WTC11 (cell line): ENCODE measurements around the gene USP47.

Experiments used
- ATF1 ChIP-seq: sonication (generic); formaldehyde crosslinking; IDR thresholded peaks from 2 replicates; pipeline ENCODE4 v1.8.1; 2023; ENCODE audit warnings: mild to moderate bottlenecking, moderate library complexity, missing genetic modification reagents
- ATF2 ChIP-seq: sonication (generic); formaldehyde crosslinking; IDR thresholded peaks from 2 replicates; pipeline ENCODE4 v1.8.1; 2022; ENCODE audit warnings: low read depth, missing genetic modification reagents, borderline replicate concordance
- ATF3 ChIP-seq: sonication (generic); formaldehyde crosslinking; conservative IDR thresholded peaks from 2 replicates; pipeline ENCODE4 v1.8.1; 2022; ENCODE audit warnings: mild to moderate bottlenecking, missing genetic modification reagents
- CREM ChIP-seq: sonication (generic); formaldehyde crosslinking; IDR thresholded peaks from 2 replicates; pipeline ENCODE4 v1.8.1; 2022; ENCODE audit warnings: mild to moderate bottlenecking, missing genetic modification reagents, moderate library complexity
- CTCF ChIP-seq: fragments of 200-600 bp; IDR thresholded peaks from 2 replicates; pipeline ENCODE4 v1.8.0; 2022; ENCODE audit warnings: antibody characterized with exemption
- IRF2 ChIP-seq: sonication (generic); formaldehyde crosslinking; IDR thresholded peaks from 2 replicates; pipeline ENCODE4 v1.8.0; 2022; ENCODE audit warnings: low read depth, missing genetic modification reagents, borderline replicate concordance
- MLX ChIP-seq: sonication (generic); formaldehyde crosslinking; IDR thresholded peaks from 2 replicates; pipeline ENCODE4 v1.8.1; 2023; ENCODE audit warnings: mild to moderate bottlenecking, missing genetic modification reagents, moderate library complexity
- TCF7 ChIP-seq: sonication (generic); formaldehyde crosslinking; IDR thresholded peaks from 2 replicates; pipeline ENCODE4 v1.8.0; 2022; ENCODE audit warnings: mild to moderate bottlenecking, low read depth, missing genetic modification reagents, moderate library complexity
- USF1 ChIP-seq: sonication (generic); formaldehyde crosslinking; IDR thresholded peaks from 2 replicates; pipeline ENCODE4 v1.8.0; 2022; ENCODE audit warnings: mild to moderate bottlenecking, missing genetic modification reagents
- ZBTB21 ChIP-seq: sonication (generic); formaldehyde crosslinking; IDR thresholded peaks from 2 replicates; pipeline ENCODE4 v1.8.1; 2023; ENCODE audit warnings: mild to moderate bottlenecking, missing genetic modification reagents, borderline replicate concordance
- ZNF121 ChIP-seq: sonication (generic); formaldehyde crosslinking; IDR thresholded peaks from 2 replicates; pipeline ENCODE4 v1.8.0; 2023; ENCODE audit warnings: missing genetic modification reagents
- TF ChIP-seq, protein P1 (sequence below): sonication (generic); formaldehyde crosslinking; IDR thresholded peaks from 2 replicates; pipeline ENCODE4 v1.8.0; 2023; ENCODE audit warnings: missing genetic modification reagents
- TF ChIP-seq, protein P2 (sequence below): sonication (generic); formaldehyde crosslinking; IDR thresholded peaks from 2 replicates; pipeline ENCODE4 v1.8.1; 2023; ENCODE audit warnings: mild to moderate bottlenecking, missing genetic modification reagents, moderate library complexity

DNA sequence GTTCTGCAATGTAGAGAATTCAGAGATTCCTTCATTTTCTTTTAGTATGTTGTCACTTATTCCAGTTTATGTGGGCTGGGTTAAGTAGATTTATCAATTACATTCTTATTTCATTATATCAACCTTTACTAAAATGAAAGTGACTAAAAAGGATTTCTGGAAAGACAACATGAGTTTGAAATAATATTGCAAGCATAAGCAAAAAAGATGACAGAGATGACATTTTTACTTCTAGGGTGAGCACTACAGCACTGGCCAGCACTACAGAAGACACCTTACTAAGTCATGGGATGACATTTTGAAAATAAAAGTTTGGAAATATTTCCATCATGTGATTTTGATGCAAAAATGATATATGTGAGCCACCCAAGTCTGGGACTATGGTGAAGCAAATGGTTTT, 2.1 kb upstream of the USP47 start:
- TF ChIP-seq ATF2 (no peak), CREM (no peak), CTCF (no peak), ZNF121 (no peak), TCF7 (CRISPR knock-in tag) (no peak), ZBTB21 (no peak), ATF1 (no peak), ATF3 (no peak), USF1 (CRISPR knock-in tag) (no peak), IRF2 (CRISPR knock-in tag) (no peak), MLX (CRISPR knock-in tag) (no peak)
- TF ChIP-seq, protein P1, sequence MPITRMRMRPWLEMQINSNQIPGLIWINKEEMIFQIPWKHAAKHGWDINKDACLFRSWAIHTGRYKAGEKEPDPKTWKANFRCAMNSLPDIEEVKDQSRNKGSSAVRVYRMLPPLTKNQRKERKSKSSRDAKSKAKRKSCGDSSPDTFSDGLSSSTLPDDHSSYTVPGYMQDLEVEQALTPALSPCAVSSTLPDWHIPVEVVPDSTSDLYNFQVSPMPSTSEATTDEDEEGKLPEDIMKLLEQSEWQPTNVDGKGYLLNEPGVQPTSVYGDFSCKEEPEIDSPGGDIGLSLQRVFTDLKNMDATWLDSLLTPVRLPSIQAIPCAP (CRISPR knock-in tag) = no peak
- TF ChIP-seq, protein P2, sequence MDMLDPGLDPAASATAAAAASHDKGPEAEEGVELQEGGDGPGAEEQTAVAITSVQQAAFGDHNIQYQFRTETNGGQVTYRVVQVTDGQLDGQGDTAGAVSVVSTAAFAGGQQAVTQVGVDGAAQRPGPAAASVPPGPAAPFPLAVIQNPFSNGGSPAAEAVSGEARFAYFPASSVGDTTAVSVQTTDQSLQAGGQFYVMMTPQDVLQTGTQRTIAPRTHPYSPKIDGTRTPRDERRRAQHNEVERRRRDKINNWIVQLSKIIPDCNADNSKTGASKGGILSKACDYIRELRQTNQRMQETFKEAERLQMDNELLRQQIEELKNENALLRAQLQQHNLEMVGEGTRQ = no peak
